Neural progenitor cell (in vitro differentiated cells): ENCODE measurements around the gene ATXN7. TPM values are rescaled to one million over a fixed set of nuclear protein-coding genes. Genes with fewer than 3 reads are reported as not detected.

Experiments used
- DNase-seq: peaks from one replicate; pipeline ENCODE4 v3.0.0-alpha.2; 2016; ENCODE audit warnings: low spot score
- H2AFZ ChIP-seq: fragments of 200-600 bp; sonication (generic); replicated peaks from 2 replicates; pipeline ENCODE4 v1.6.1; 2016; ENCODE audit warnings: antibody characterized with exemption
- H3F3A ChIP-seq: fragments of 200-600 bp; sonication (generic); 2 replicates; pipeline ENCODE4 v1.6.1; 2016; ENCODE audit warnings: antibody characterized with exemption, low read depth
- H3K27ac ChIP-seq: fragments of 200-600 bp; sonication (generic); 2 replicates; pipeline ENCODE4 v1.5.1; 2016; ENCODE audit warnings: mild to moderate bottlenecking
- H3K27me3 ChIP-seq: fragments of 200-600 bp; sonication (generic); 2 replicates; pipeline ENCODE4 v1.6.1; 2016; ENCODE audit warnings: mild to moderate bottlenecking, moderate library complexity
- H3K36me3 ChIP-seq: fragments of 200-600 bp; sonication (generic); 2 replicates; pipeline ENCODE4 v1.5.1; 2016
- H3K4me1 ChIP-seq: fragments of 200-600 bp; sonication (generic); 2 replicates; pipeline ENCODE4 v1.6.1; 2016; ENCODE audit warnings: mixed run types
- H3K4me2 ChIP-seq: fragments of 200-600 bp; sonication (generic); 2 replicates; pipeline ENCODE4 v1.6.1; 2016
- H3K4me3 ChIP-seq: fragments of 200-600 bp; sonication (generic); 2 replicates; pipeline ENCODE4 v1.5.1; 2016
- H3K79me2 ChIP-seq: fragments of 200-600 bp; sonication (generic); 2 replicates; pipeline ENCODE4 v1.6.1; 2016; ENCODE audit warnings: low read depth
- H3K9ac ChIP-seq: fragments of 200-600 bp; sonication (generic); 2 replicates; pipeline ENCODE4 v1.6.1; 2016
- H3K9me3 ChIP-seq: fragments of 200-600 bp; sonication (generic); 2 replicates; pipeline ENCODE4 v1.5.1; 2016; ENCODE audit warnings: low read depth
- H4K20me1 ChIP-seq: fragments of 200-600 bp; sonication (generic); 2 replicates; pipeline ENCODE4 v1.6.1; 2016; ENCODE audit warnings: low read depth
- H3K27ac Mint-ChIP-seq: 3 replicates; pipeline ENCODE4 v1.8.0; 2021; ENCODE audit warnings: mixed read lengths
- H3K27me3 Mint-ChIP-seq: 2 replicates; pipeline ENCODE4 v1.8.0; 2022; ENCODE audit warnings: low read depth, mild to moderate bottlenecking, inconsistent platforms, moderate library complexity, mixed read lengths; ENCODE audit not compliant: insufficient read depth
- H3K36me3 Mint-ChIP-seq: 3 replicates; pipeline ENCODE4 v1.8.0; 2021; ENCODE audit warnings: mixed read lengths
- H3K4me1 Mint-ChIP-seq: 3 replicates; pipeline ENCODE4 v1.8.0; 2021; ENCODE audit warnings: mixed read lengths
- H3K4me3 Mint-ChIP-seq: 3 replicates; pipeline ENCODE4 v1.8.0; 2021; ENCODE audit warnings: mild to moderate bottlenecking, moderate library complexity, mixed read lengths
- H3K9me3 Mint-ChIP-seq: 3 replicates; pipeline ENCODE4 v1.8.0; 2020; ENCODE audit warnings: mixed read lengths
- CTCF ChIP-seq: fragments of 200-600 bp; sonication (generic); IDR thresholded peaks from 2 replicates; pipeline ENCODE4 v1.5.1; 2017; ENCODE audit warnings: antibody characterized with exemption, mild to moderate bottlenecking
- EZH2 ChIP-seq: fragments of 200-600 bp; sonication (generic); IDR thresholded peaks from 2 replicates; pipeline ENCODE4 v1.6.1; 2017; ENCODE audit warnings: antibody characterized with exemption, mild to moderate bottlenecking, moderate library complexity
- EZH2phosphoT487 ChIP-seq: fragments of 200-600 bp; sonication (generic); IDR thresholded peaks from 2 replicates; pipeline ENCODE4 v1.6.1; 2017; ENCODE audit warnings: antibody characterized with exemption
- total RNA-seq: library from RNA; depleted of rRNA; stranded (reverse); fragments of >200 nt; gene quantifications from 2 replicates; pipeline ENCODE4 v1.2.3, GENCODE V29; 2015; ENCODE audit warnings: low replicate concordance

The ATXN7 gene
- total RNA-seq, 1 donor from 2014 or later = 30.4 TPM

- Histone ChIP-seq H3K27me3 (no peaks in the 10 kb centered on the region), H3K4me1 (peaks cover 14% of the 10 kb centered on the region), H3K79me2 (peaks cover 89% of the 10 kb centered on the region), H3K9ac (no peak overlapping the region), H2AFZ (no peak overlapping the region), H3K9me3 (no peaks in the 10 kb centered on the region), H3K4me2 (peak overlapping the region; percentile 72), H4K20me1 (peaks cover 16% of the 10 kb centered on the region), H3F3A (no peaks in the 10 kb centered on the region), H3K4me3 (peak overlapping the region; percentile 99), H3K36me3 (no peaks in the 10 kb centered on the region), H3K27ac (no peak overlapping the region)
- peaks cover 5% of the 10 kb centered on the region for H3K27me3 Mint-ChIP-seq
- peaks cover 27% of the 10 kb centered on the region for H3K4me1 Mint-ChIP-seq
- H3K36me3 Mint-ChIP-seq = peaks cover 14% of the 10 kb centered on the region
- no peak for TF ChIP-seq EZH2phosphoT487
- DNase-seq = no peak
- H3K4me3 Mint-ChIP-seq = peak overlapping the region; percentile 93
- H3K27ac Mint-ChIP-seq = peak overlapping the region; percentile 89
- no peaks in the 10 kb centered on the region for H3K9me3 Mint-ChIP-seq
Measured at GRCh38 chr3:63864965-63865327, 1.3 kb downstream of the ATXN7 start.

GRCh38 chr3:63867225-63867624 is 3.6 kb downstream of the ATXN7 start:
- Histone ChIP-seq H3K9ac (no peak overlapping the region), H3K36me3 (no peaks in the 10 kb centered on the region), H3F3A (no peaks in the 10 kb centered on the region), H3K27me3 (no peaks in the 10 kb centered on the region), H3K4me3 (no peak overlapping the region), H3K9me3 (no peaks in the 10 kb centered on the region), H2AFZ (no peak overlapping the region), H3K4me1 (peaks cover 24% of the 10 kb centered on the region), H3K4me2 (no peak overlapping the region), H4K20me1 (peaks cover 31% of the 10 kb centered on the region), H3K27ac (no peak overlapping the region), H3K79me2 (peaks cover 89% of the 10 kb centered on the region)
- no peak for DNase-seq
- TF ChIP-seq EZH2 (no peak), EZH2phosphoT487 (no peak), CTCF (no peak)
- Mint-ChIP-seq H3K27ac (no peak overlapping the region), H3K4me3 (no peak overlapping the region), H3K9me3 (no peaks in the 10 kb centered on the region), H3K27me3 (peaks cover 5% of the 10 kb centered on the region), H3K4me1 (peaks cover 22% of the 10 kb centered on the region), H3K36me3 (peaks cover 14% of the 10 kb centered on the region)

- H3K79me2 ChIP-seq = peaks cover 93% of the 10 kb centered on the region
Measured at GRCh38 chr3:63869940-63870614, 6.4 kb downstream of the ATXN7 start.

More at GRCh38 chr3:63869940-63870614, 6.4 kb downstream of the ATXN7 start:
- no peak for DNase-seq
- H3K27me3 ChIP-seq = no peaks in the 10 kb centered on the region
- peaks cover 15% of the 10 kb centered on the region for H3K36me3 Mint-ChIP-seq
- no peak overlapping the region for H3K9ac ChIP-seq
- H4K20me1 ChIP-seq = peaks cover 50% of the 10 kb centered on the region
- H3F3A ChIP-seq = no peaks in the 10 kb centered on the region
- no peak overlapping the region for H3K27ac ChIP-seq
- no peak for TF ChIP-seq EZH2
- TF ChIP-seq EZH2phosphoT487 = no peak
- no peak for TF ChIP-seq CTCF
- H3K9me3 Mint-ChIP-seq = no peaks in the 10 kb centered on the region
- H3K4me1 ChIP-seq = peaks cover 14% of the 10 kb centered on the region
- H3K4me2 ChIP-seq = no peak overlapping the region
- H3K4me3 ChIP-seq = no peak overlapping the region
- H3K27me3 Mint-ChIP-seq = peaks cover 3% of the 10 kb centered on the region
- peaks cover 10% of the 10 kb centered on the region for H3K4me1 Mint-ChIP-seq
- no peaks in the 10 kb centered on the region for H3K36me3 ChIP-seq
- H3K4me3 Mint-ChIP-seq = no peak overlapping the region
- no peak overlapping the region for H3K27ac Mint-ChIP-seq
- no peak overlapping the region for H2AFZ ChIP-seq
- no peaks in the 10 kb centered on the region for H3K9me3 ChIP-seq
